HEK293 (cell line): ENCODE measurements around the gene ARSB.

Experiments used
- CTCF ChIA-PET: fragments of 350-600 bp; formaldehyde crosslinking; extraction: SDS; loops from one replicate; lab custom pipeline; 2021; ENCODE audit warnings: antibody characterized with exemption; lab: Yijun Ruan, JAX
- POLR2A ChIA-PET: fragments of 300-600 bp; formaldehyde crosslinking; extraction: SDS; loops from one replicate; lab custom pipeline; 2020; ENCODE audit warnings: antibody characterized with exemption, inconsistent platforms; lab: Yijun Ruan, JAX
- H3K27ac ChIP-seq: fragments of 200-500 bp; sonication (Bioruptor generic); 2 replicates; pipeline ENCODE4 v1.5.1; 2014; ENCODE audit warnings: low read depth, low read length, control low read depth, inconsistent platforms; ENCODE audit errors: extremely low read depth
- H3K36me3 ChIP-seq, 2 experiments: fragments of 200-500 bp in 1 of 2; sonication (Bioruptor generic) in 1 of 2; 1 replicate in 1 of 2; 2 replicates in 1 of 2; pipeline ENCODE4 v1.5.1; 2014 to 2017; ENCODE audit warnings: inconsistent platforms in 2 of 2, low read length in 2 of 2; ENCODE audit not compliant: control insufficient read depth in 2 of 2, insufficient read depth in 1 of 2
- H3K4me1 ChIP-seq: fragments of 200-500 bp; sonication (Bioruptor generic); 2 replicates; pipeline ENCODE4 v1.5.1; 2014; ENCODE audit warnings: mild to moderate bottlenecking, low read length, inconsistent platforms; ENCODE audit not compliant: control insufficient read depth, insufficient read depth
- H3K4me3 ChIP-seq: 2 replicates; pipeline ENCODE4 v1.5.1; 2011; ENCODE audit warnings: low read depth, mild to moderate bottlenecking, control low read depth, low read length, moderate library complexity
- H3K9me3 ChIP-seq: fragments of 200-500 bp; sonication (Bioruptor generic); 2 replicates; pipeline ENCODE4 v1.5.1; 2014; ENCODE audit warnings: low read depth, low read length, inconsistent platforms; ENCODE audit not compliant: control insufficient read depth, insufficient read depth
- HOXC10 ChIP-seq: sonication (generic); formaldehyde crosslinking; IDR thresholded peaks from 2 replicates; pipeline ENCODE4 v1.8.1; 2023; ENCODE audit warnings: mild to moderate bottlenecking, missing genetic modification reagents
- KLF8 ChIP-seq: fragments of 450-650 bp; formaldehyde crosslinking; IDR thresholded peaks from 2 replicates; pipeline ENCODE4 v1.5.1; 2016; ENCODE audit warnings: missing biosample characterization, missing genetic modification characterization
- ZEB2 ChIP-seq: fragments of 450-650 bp; formaldehyde crosslinking; IDR thresholded peaks from 2 replicates; pipeline ENCODE4 v1.5.1; 2016; ENCODE audit warnings: missing biosample characterization, missing genetic modification characterization
- ZNF10 ChIP-seq: fragments of 450-650 bp; formaldehyde crosslinking; IDR thresholded peaks from 2 replicates; pipeline ENCODE4 v1.5.1; 2017; ENCODE audit warnings: missing biosample characterization, missing genetic modification characterization
- ZNF114 ChIP-seq: fragments of 450-650 bp; formaldehyde crosslinking; IDR thresholded peaks from 2 replicates; pipeline ENCODE4 v1.5.0; 2017; ENCODE audit warnings: missing biosample characterization, missing genetic modification characterization
- ZNF138 ChIP-seq: fragments of 450-650 bp; formaldehyde crosslinking; IDR thresholded peaks from 2 replicates; pipeline ENCODE4 v1.5.1; 2016; ENCODE audit warnings: missing biosample characterization, missing genetic modification characterization, borderline replicate concordance
- ZNF157 ChIP-seq: fragments of 450-650 bp; formaldehyde crosslinking; IDR thresholded peaks from 2 replicates; pipeline ENCODE4 v1.5.1; 2016; ENCODE audit warnings: missing biosample characterization, missing genetic modification characterization
- ZNF175 ChIP-seq: fragments of 450-650 bp; formaldehyde crosslinking; IDR thresholded peaks from 2 replicates; pipeline ENCODE4 v1.5.1; 2016; ENCODE audit warnings: missing biosample characterization, missing genetic modification characterization
- ZNF202 ChIP-seq: fragments of 450-650 bp; formaldehyde crosslinking; IDR thresholded peaks from 2 replicates; pipeline ENCODE4 v1.5.1; 2016; ENCODE audit warnings: missing biosample characterization, missing genetic modification characterization, borderline replicate concordance
- ZNF214 ChIP-seq: fragments of 450-650 bp; formaldehyde crosslinking; IDR thresholded peaks from 2 replicates; pipeline ENCODE4 v1.5.1; 2017; ENCODE audit warnings: missing biosample characterization, mild to moderate bottlenecking, missing genetic modification characterization, borderline replicate concordance
- ZNF221 ChIP-seq: fragments of 450-650 bp; formaldehyde crosslinking; IDR thresholded peaks from 2 replicates; pipeline ENCODE4 v1.5.1; 2017; ENCODE audit warnings: missing biosample characterization, missing genetic modification characterization, borderline replicate concordance
- ZNF23 ChIP-seq: fragments of 450-650 bp; formaldehyde crosslinking; IDR thresholded peaks from 2 replicates; pipeline ENCODE4 v1.5.1; 2016; ENCODE audit warnings: missing biosample characterization, missing genetic modification characterization, borderline replicate concordance
- ZNF394 ChIP-seq: fragments of 450-650 bp; formaldehyde crosslinking; IDR thresholded peaks from 2 replicates; pipeline ENCODE4 v1.5.1; 2016; ENCODE audit warnings: missing biosample characterization, missing genetic modification characterization, mild to moderate bottlenecking, moderate library complexity, borderline replicate concordance
- ZNF404 ChIP-seq: fragments of 450-650 bp; formaldehyde crosslinking; IDR thresholded peaks from 2 replicates; pipeline ENCODE4 v1.5.1; 2017; ENCODE audit warnings: missing biosample characterization, missing genetic modification characterization
- ZNF510 ChIP-seq: fragments of 450-650 bp; formaldehyde crosslinking; IDR thresholded peaks from 2 replicates; pipeline ENCODE4 v1.5.1; 2018; ENCODE audit warnings: mild to moderate bottlenecking, missing genetic modification characterization, missing biosample characterization; ENCODE audit not compliant: insufficient replicate concordance
- ZNF530 ChIP-seq: fragments of 450-650 bp; formaldehyde crosslinking; IDR thresholded peaks from 2 replicates; pipeline ENCODE4 v1.5.1; 2016; ENCODE audit warnings: low read depth, missing biosample characterization, missing genetic modification characterization
- ZNF624 ChIP-seq: fragments of 450-650 bp; formaldehyde crosslinking; IDR thresholded peaks from 2 replicates; pipeline ENCODE4 v1.5.1; 2017; ENCODE audit warnings: missing biosample characterization, missing genetic modification characterization
- ZNF629 ChIP-seq: fragments of 450-650 bp; formaldehyde crosslinking; IDR thresholded peaks from 2 replicates; pipeline ENCODE4 v1.5.1; 2017; ENCODE audit warnings: missing biosample characterization, missing genetic modification characterization
- ZNF677 ChIP-seq: fragments of 450-650 bp; IDR thresholded peaks from 2 replicates; pipeline ENCODE4 v1.5.0; 2018; ENCODE audit warnings: missing biosample characterization, mild to moderate bottlenecking, missing genetic modification characterization, moderate library complexity
- ZNF768 ChIP-seq: fragments of 450-650 bp; formaldehyde crosslinking; IDR thresholded peaks from 2 replicates; pipeline ENCODE4 v1.5.1; 2018; ENCODE audit warnings: missing biosample characterization, mild to moderate bottlenecking, missing genetic modification characterization
- ZNF785 ChIP-seq: fragments of 450-650 bp; formaldehyde crosslinking; IDR thresholded peaks from 2 replicates; pipeline ENCODE4 v1.5.1; 2016; ENCODE audit warnings: missing biosample characterization, missing genetic modification characterization
- ZXDB ChIP-seq: fragments of 450-650 bp; formaldehyde crosslinking; IDR thresholded peaks from 2 replicates; pipeline ENCODE4 v1.5.1; 2016; ENCODE audit warnings: missing biosample characterization, missing genetic modification characterization
- TF ChIP-seq, protein P1 (sequence below): fragments of 450-650 bp; formaldehyde crosslinking; IDR thresholded peaks from 2 replicates; pipeline ENCODE4 v1.5.1; 2016; ENCODE audit warnings: missing biosample characterization, missing genetic modification characterization
- TF ChIP-seq, protein P2 (sequence below): fragments of 450-650 bp; formaldehyde crosslinking; IDR thresholded peaks from 2 replicates; pipeline ENCODE4 v1.5.1; 2016; ENCODE audit warnings: missing biosample characterization, missing genetic modification characterization
- TF ChIP-seq, protein P3 (sequence below): fragments of 450-650 bp; formaldehyde crosslinking; IDR thresholded peaks from 2 replicates; pipeline ENCODE4 v1.5.1; 2016; ENCODE audit warnings: missing biosample characterization, missing genetic modification characterization

Gene ARSB

DNA sequence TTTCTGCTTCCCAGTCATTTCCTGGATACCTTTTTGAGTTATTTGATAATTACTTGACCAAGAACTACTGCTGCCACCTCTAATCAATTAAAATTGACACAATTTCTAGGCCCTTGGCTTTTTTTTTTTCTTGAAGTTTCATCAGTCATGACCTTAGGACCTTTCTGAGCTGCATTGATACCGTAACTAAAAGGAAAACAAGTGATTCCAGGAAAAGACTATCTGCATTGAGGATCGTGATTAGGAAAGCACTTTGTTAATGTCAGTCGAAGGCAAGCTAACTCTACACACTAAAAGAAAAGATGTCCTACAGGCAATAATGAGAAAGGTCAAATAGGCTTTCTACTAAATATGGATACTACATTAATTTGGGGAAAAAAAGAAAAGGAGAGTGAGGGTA lies 69.9 kb downstream of the ARSB start:
- no peaks in the 10 kb centered on the region for H3K36me3 ChIP-seq
- H3K4me1 ChIP-seq = peaks cover 17% of the 10 kb centered on the region
- TF ChIP-seq ZNF23 = no peak
- TF ChIP-seq, protein P1, sequence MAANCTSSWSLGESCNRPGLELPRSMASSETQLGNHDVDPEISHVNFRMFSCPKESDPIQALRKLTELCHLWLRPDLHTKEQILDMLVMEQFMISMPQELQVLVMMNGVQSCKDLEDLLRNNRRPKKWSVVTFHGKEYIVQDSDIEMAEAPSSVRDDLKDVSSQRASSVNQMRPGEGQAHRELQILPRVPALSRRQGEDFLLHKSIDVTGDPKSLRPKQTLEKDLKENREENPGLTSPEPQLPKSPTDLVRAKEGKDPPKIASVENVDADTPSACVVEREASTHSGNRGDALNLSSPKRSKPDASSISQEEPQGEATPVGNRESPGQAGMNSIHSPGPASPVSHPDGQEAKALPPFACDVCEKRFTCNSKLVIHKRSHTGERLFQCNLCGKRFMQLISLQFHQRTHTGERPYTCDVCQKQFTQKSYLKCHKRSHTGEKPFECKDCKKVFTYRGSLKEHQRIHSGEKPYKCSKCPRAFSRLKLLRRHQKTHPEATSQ (tag by site-specific recombination) = no peak
- no peak for TF ChIP-seq ZNF157 (tag by site-specific recombination)
- no peak for TF ChIP-seq ZNF624 (tag by site-specific recombination)
- TF ChIP-seq ZXDB (tag by site-specific recombination) = no peak
- no peak for TF ChIP-seq ZNF785
- TF ChIP-seq ZNF768 = no peak
- no peak for TF ChIP-seq ZNF221 (tag by site-specific recombination)
- TF ChIP-seq, protein P2, sequence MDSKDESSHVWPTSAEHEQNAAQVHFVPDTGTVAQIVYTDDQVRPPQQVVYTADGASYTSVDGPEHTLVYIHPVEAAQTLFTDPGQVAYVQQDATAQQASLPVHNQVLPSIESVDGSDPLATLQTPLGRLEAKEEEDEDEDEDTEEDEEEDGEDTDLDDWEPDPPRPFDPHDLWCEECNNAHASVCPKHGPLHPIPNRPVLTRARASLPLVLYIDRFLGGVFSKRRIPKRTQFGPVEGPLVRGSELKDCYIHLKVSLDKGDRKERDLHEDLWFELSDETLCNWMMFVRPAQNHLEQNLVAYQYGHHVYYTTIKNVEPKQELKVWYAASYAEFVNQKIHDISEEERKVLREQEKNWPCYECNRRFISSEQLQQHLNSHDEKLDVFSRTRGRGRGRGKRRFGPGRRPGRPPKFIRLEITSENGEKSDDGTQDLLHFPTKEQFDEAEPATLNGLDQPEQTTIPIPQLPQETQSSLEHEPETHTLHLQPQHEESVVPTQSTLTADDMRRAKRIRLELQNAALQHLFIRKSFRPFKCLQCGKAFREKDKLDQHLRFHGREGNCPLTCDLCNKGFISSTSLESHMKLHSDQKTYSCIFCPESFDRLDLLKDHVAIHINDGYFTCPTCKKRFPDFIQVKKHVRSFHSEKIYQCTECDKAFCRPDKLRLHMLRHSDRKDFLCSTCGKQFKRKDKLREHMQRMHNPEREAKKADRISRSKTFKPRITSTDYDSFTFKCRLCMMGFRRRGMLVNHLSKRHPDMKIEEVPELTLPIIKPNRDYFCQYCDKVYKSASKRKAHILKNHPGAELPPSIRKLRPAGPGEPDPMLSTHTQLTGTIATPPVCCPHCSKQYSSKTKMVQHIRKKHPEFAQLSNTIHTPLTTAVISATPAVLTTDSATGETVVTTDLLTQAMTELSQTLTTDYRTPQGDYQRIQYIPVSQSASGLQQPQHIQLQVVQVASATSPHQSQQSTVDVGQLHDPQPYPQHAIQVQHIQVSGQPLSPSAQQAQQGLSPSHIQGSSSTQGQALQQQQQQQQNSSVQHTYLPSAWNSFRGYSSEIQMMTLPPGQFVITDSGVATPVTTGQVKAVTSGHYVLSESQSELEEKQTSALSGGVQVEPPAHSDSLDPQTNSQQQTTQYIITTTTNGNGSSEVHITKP (tag by site-specific recombination) = no peak
- POLR2A ChIA-PET = no interaction called here
- no peak overlapping the region for H3K4me3 ChIP-seq
- H3K27ac ChIP-seq = no peak overlapping the region
- no peaks in the 10 kb centered on the region for H3K9me3 ChIP-seq
- CTCF ChIA-PET = interaction anchor here (5.8 kb wide), 1 partner anchor 16 kb away, joined by 47 read pairs; no protein-coding TSS in a partner anchor

GRCh38 chr5:78912811-78913210 lies 72.3 kb downstream of the ARSB start:
- peaks cover 27% of the 10 kb centered on the region for H3K4me1 ChIP-seq
- no peak for TF ChIP-seq ZNF404 (tag by site-specific recombination)
- TF ChIP-seq ZNF202 (tag by site-specific recombination) = no peak
- no peak for TF ChIP-seq ZNF214
- no peak for TF ChIP-seq ZNF629
- no peak for TF ChIP-seq KLF8 (tag by site-specific recombination)
- no peak for TF ChIP-seq ZEB2 (tag by site-specific recombination)
- no peak for TF ChIP-seq ZNF530 (tag by site-specific recombination)
- TF ChIP-seq ZNF677 (tag by site-specific recombination) = no peak
- TF ChIP-seq ZNF157 (tag by site-specific recombination) = no peak
- no peak for TF ChIP-seq ZNF768
- no peak for TF ChIP-seq ZNF510 (tag by site-specific recombination)
- no peak for TF ChIP-seq ZNF10
- no peak for TF ChIP-seq ZNF138 (tag by site-specific recombination)
- no peak for TF ChIP-seq ZNF394
- TF ChIP-seq ZNF114 = no peak
- TF ChIP-seq HOXC10 (CRISPR knock-in tag) = no peak
- TF ChIP-seq, protein P3, sequence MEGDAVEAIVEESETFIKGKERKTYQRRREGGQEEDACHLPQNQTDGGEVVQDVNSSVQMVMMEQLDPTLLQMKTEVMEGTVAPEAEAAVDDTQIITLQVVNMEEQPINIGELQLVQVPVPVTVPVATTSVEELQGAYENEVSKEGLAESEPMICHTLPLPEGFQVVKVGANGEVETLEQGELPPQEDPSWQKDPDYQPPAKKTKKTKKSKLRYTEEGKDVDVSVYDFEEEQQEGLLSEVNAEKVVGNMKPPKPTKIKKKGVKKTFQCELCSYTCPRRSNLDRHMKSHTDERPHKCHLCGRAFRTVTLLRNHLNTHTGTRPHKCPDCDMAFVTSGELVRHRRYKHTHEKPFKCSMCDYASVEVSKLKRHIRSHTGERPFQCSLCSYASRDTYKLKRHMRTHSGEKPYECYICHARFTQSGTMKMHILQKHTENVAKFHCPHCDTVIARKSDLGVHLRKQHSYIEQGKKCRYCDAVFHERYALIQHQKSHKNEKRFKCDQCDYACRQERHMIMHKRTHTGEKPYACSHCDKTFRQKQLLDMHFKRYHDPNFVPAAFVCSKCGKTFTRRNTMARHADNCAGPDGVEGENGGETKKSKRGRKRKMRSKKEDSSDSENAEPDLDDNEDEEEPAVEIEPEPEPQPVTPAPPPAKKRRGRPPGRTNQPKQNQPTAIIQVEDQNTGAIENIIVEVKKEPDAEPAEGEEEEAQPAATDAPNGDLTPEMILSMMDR = no peak
- no peak for TF ChIP-seq ZNF175 (tag by site-specific recombination)
- TF ChIP-seq, all 188 proteins: peak for 0
- ChIA-PET POLR2A (interaction anchor here (1.3 kb wide), 1 partner anchor 71 kb away, joined by 3 read pairs; no protein-coding TSS in a partner anchor), CTCF (interaction anchor here (0.6 to 5.8 kb wide), 8 partner anchors 10 to 331 kb away, joined by 3 to 47 read pairs (median 4); no protein-coding TSS in a partner anchor)
- no peaks in the 10 kb centered on the region for H3K36me3 ChIP-seq
- no peak overlapping the region for H3K4me3 ChIP-seq
- H3K9me3 ChIP-seq = no peaks in the 10 kb centered on the region
- peak overlapping the region; percentile 66 for H3K27ac ChIP-seq
